GM21717 (cell line): ENCODE data around the gene NLRP6.
A peak's percentile ranks its signal among the peaks of the same experiment; 100 is the strongest.
"Not testable (repeated sequence)": the region's sequence is repeated elsewhere in the genome, so short reads cannot be mapped to it uniquely, and the experiment has no call there.

ENCODE experiments used
- ATAC-seq: cut with Tn5 transposase; IDR thresholded peaks from one replicate; pipeline ENCODE4 v1.9.1; 2021; ENCODE audit warnings: mild to moderate bottlenecking, moderate library complexity; ENCODE audit not compliant: unreplicated experiment

Gene NLRP6

DNA sequence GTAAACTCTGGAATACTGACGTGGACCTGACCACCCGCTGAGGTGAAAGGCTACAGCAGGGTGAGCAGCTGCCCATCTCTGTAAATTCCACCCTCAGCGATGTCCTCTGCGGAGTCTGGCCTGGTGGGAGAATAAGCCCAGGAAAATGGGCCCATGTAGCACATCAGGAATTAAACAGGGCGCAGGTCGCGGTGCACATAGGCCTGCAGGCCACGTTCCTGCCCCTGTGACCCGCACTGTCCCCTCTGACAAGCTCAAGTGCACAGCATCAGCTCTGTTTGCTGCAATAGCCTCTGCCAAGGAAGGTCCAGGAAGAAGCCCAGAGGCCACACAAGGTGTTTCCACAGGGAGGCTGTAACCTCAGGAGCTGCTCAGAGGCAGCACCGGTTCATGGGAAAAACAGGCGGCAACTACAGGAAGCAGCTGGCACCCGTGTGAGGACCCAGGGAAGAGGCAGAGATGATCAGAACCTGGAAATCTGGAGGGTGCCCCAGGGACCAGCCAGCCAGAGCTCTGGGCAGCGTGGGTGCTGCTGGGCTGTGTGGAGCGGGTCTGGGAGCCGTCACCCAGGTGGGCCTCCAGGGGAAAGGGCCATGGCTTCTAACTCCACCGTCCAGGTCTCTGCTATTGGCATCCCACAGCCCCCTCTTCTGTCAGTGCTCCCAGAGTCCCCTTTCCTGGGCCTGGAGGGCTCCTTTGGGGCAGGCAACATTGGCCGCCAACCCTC lies 28.6 kb downstream of the NLRP6 start:
- ATAC-seq = no peak

GRCh38 chr11:307766-308708 lies 29.8 kb downstream of the NLRP6 start, which contains the start of gene IFITM2:
Gene IFITM2, plus strand, starts transcription at chr11:307816. Its CDS starts 377 bp downstream, at chr11:308193.
- ATAC-seq = not testable (repeated sequence)

GRCh38 chr11:308740-309665 lies 30.8 kb downstream of the NLRP6 start:
- ATAC-seq = not testable (repeated sequence)

GRCh38 chr11:309979-310572 lies 31.9 kb downstream of the NLRP6 start:
- ATAC-seq = not testable (repeated sequence)

DNA sequence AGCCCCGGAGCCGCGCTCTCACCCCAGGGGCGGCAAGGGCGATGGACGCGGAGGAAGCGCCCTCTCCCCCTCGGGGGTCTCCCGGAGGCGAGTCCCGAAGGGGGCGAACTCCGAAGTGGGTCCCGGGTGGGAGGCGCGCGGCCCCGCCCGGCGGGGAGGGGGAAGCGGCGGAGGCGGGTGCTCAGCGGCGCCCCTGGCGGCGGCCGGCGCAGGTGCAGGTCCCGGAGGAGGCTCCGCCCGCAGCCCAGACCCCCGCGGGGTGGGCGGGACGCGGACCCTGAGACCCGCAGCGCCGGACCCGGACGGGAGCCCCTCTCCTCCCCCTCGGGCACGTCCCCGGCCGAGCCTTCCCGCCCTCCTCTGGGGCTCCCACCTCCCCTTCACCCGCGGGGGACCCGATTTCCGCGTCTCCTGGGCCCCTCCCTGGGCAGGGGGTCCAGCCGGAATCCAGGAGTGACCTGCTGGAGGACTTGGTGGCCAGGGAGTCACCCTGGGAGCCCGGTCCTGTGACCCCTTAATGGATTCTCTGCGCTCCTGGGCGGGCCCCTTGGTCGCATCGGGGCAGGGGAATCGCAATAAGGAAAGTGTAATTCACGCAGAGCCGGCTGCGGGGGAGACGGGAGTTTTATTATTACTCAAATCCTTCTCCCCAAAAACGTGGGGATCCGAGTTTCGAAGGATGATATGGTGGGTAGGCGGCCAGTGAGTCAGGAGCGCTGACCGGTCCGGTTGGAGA lies 33.0 kb downstream of the NLRP6 start:
- ATAC-seq = peak; percentile 31

DNA sequence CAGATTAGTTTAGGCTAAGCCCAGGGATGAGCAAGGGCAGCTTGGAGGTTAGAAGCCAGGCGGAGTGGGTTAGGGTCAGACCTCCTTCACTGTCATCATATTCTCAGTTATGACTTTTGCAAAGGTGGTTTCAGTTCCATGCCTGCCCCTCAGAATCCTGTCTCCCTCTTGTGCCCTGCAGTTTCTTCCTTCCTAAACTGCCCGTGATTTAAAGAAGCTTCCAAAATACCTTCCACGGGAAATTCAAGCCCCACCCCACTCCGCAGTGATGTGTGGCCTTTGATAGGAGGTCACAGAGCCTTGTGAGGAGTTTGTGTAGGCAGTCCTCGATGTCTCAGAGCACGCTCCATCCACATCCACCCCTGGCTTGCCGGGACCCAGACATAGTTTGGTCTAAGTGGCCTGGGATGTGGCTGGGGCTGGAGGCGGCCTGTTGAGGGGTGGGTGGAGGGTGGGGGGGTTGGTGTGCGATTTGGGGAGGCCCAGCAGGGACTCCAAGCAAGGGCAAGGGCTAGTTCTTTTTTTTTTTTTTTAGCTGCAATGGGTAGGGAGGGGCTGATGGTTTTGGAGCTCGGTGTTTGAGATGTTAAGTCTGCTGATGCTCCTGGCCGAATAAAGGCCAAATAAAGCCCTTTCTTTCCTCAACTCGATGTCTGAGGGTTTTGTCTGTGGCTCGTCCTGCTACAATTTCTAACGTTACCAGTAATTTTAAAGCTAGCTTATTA lies 34.0 kb downstream of the NLRP6 start:
- ATAC-seq = no peak

GRCh38 chr11:313304-313786 lies 35.1 kb downstream of the NLRP6 start:
- no peak for ATAC-seq

GRCh38 chr11:313787-314553 lies 35.8 kb downstream of the NLRP6 start, which contains the start of gene IFITM1:
Gene IFITM1, plus strand, starts transcription at chr11:314040. Its CDS starts 131 bp downstream, at chr11:314171.
- no peak for ATAC-seq

GRCh38 chr11:314554-314875 lies 36.3 kb downstream of the NLRP6 start:
- not testable (repeated sequence) for ATAC-seq

DNA sequence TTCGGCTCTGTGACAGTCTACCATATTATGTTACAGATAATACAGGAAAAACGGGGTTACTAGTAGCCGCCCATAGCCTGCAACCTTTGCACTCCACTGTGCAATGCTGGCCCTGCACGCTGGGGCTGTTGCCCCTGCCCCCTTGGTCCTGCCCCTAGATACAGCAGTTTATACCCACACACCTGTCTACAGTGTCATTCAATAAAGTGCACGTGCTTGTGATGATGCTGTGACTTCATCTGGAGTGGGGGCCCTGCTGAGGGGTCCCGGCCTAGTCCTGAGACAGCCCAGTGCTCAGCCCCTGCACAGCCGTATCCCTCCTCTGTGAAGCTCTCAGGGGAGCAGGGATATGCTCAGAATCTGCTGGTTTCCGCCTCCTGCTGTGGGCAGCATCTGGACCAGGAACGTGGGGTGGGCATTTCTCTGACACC lies 36.9 kb downstream of the NLRP6 start:
- ATAC-seq = no peak

GRCh38 chr11:315516-315994 lies 37.3 kb downstream of the NLRP6 start:
- no peak for ATAC-seq

- ATAC-seq = no peak
These were observed 38.0 kb downstream of the NLRP6 start for GRCh38 chr11:316031-316701.

GRCh38 chr11:316891-317301 lies 38.7 kb downstream of the NLRP6 start:
- ATAC-seq = no peak

- not testable (repeated sequence) for ATAC-seq
These were observed 39.6 kb downstream of the NLRP6 start for GRCh38 chr11:317668-318404.

DNA sequence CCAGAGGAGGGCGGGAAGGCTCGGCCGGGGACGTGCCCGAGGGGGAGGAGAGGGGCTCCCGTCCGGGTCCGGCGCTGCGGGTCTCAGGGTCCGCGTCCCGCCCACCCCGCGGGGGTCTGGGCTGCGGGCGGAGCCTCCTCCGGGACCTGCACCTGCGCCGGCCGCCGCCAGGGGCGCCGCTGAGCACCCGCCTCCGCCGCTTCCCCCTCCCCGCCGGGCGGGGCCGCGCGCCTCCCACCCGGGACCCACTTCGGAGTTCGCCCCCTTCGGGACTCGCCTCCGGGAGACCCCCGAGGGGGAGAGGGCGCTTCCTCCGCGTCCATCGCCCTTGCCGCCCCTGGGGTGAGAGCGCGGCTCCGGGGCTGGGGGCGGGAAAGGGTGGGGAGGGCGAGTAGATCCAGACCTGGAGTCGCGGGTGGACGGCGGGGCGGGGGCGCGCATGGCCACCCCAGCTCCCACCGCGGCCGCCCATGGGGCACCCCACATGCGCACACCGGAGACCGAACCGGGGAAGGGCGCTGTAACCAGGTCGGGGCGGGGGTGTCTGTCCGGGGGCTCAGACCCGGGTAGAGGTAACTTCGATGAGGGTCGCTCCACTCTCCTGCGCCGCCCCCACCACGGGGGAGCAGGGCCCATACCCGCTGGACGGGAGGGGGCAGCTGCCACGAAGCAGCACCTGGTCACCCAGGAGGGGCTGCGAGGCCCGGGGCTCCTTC lies 40.4 kb downstream of the NLRP6 start:
- not testable (repeated sequence) for ATAC-seq
